Uterus (tissue), 4 donors: ENCODE data around the gene GTF2B. TPM values are rescaled to one million over a fixed set of nuclear protein-coding genes. Genes with fewer than 3 reads are reported as not detected.

Source experiments
- DNase-seq, 2 donors: peaks; one replicate each; pipeline ENCODE4 v3.0.0-alpha.2; 2019 to 2020
- H3K27ac ChIP-seq, 2 donors: fragments of 200-600 bp; sonication (generic); 1 replicate in 1 of 2; 2 replicates in 1 of 2; pipeline ENCODE4 v1.5.1; 2016 to 2018
- H3K27me3 ChIP-seq, 2 donors: fragments of 200-600 bp; sonication (generic); one replicate each; pipeline ENCODE4 v1.5.1; 2018 to 2019; ENCODE audit warnings: control low read depth in 1 of 2
- H3K36me3 ChIP-seq, 2 donors: fragments of 200-600 bp; sonication (generic); one replicate each; pipeline ENCODE4 v1.5.1; 2019; ENCODE audit warnings: control low read depth in 1 of 2
- H3K4me1 ChIP-seq, 2 donors: fragments of 200-600 bp; sonication (generic); one replicate each; pipeline ENCODE4 v1.5.1; 2018 to 2019; ENCODE audit warnings: control low read depth in 1 of 2
- H3K4me3 ChIP-seq, 2 donors: fragments of 200-600 bp; sonication (generic); 1 replicate in 1 of 2; 2 replicates in 1 of 2; pipeline ENCODE4 v1.5.1; 2018 to 2019; ENCODE audit warnings: mild to moderate bottlenecking in 1 of 2
- H3K9me3 ChIP-seq, 2 donors: fragments of 200-600 bp; sonication (generic); one replicate each; pipeline ENCODE4 v1.5.1; 2019; ENCODE audit warnings: control low read depth in 1 of 2
- POLR2A ChIP-seq, 2 donors: fragments of 450-650 bp; IDR thresholded peaks; one replicate each; pipeline ENCODE4 v1.6.1; 2016; ENCODE audit warnings: antibody characterized with exemption in 2 of 2, mild to moderate bottlenecking in 1 of 2, moderate library complexity in 1 of 2
- intact Hi-C: fragments of 100-400 bp; cut with DNase I; formaldehyde crosslinking; loops from one replicate; pipeline ENCODE4 v1.15.1; 2023; ENCODE audit warnings: low total_unique reads
- small RNA-seq: library from RNA; depleted of rRNA; stranded (forward); fragments of <200 nt; gene quantifications from one replicate; pipeline ENCODE3, GENCODE V24; 2016
- total RNA-seq, 4 donors: library from RNA; depleted of rRNA in 3 of 4; stranded (reverse); fragments of >200 nt in 3 of 4; gene quantifications; one replicate each; pipeline versions ENCODE4 v1.1.0 to v1.2.4, GENCODE V29; 2014 to 2023
- TF ChIP-seq, protein P1 (sequence below), 4 experiments: fragments of 200-600 bp in 2 of 4; fragments of 450-650 bp in 2 of 4; sonication (generic) in 2 of 4; IDR thresholded peaks; one replicate each; pipeline ENCODE4 v1.5.1; 2016 to 2019; ENCODE audit warnings: antibody characterized with exemption in 4 of 4, mild to moderate bottlenecking in 2 of 4, moderate library complexity in 1 of 4
- donor health status: DM: yes; HTN: yes; CAD: no.

GTF2B gene
- total RNA-seq, 4 donors from 2014 or later: 21.5 to 63.2 (median 42.0) TPM

DNA sequence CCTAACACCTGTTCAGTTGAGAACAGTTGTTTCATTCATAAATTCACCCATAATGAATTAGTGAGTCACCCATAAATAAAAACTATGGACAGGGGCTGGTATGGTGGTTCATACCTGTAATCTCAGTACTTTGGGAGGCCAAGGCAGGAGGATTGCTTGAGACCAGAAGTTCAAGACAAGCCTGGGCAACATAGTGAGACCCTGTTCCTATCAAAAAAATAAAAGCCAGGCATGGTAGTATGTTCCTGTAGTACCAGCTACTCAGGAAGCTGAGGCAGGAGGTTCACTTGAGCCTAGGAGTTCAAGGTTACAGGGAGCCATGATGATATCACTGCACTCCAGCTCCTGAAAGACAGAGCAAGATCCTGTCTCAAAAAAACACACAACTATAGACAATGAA lies 79.0 kb downstream of the GTF2B start:
- intact Hi-C loops: no loop called here

DNA sequence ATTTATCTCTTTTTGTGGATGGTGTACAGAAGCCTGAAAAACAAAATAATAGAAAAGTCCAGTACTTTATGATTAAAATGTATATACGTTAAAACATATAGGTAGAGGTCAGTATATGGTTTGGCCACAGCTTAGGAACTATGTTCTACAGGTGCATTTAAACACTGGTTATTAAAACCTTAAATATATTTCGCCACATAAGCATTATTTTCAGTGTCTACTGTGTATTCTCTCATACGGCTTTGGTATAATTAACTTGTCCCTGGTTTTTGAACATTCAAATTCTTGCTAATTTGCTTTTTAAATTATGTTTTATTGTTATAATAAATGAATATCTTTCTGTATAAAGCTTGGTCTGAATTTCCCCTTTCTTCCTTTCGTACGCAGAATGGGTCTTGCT lies 87.9 kb downstream of the GTF2B start:
- Histone ChIP-seq H3K9me3 (no peaks in the 10 kb centered on the region), H3K4me1 (no peaks in the 10 kb centered on the region), H3K27me3 (no peaks in the 10 kb centered on the region), H3K36me3 (no peaks in the 10 kb centered on the region), H3K4me3 (no peak overlapping the region), H3K27ac (no peak overlapping the region)
- no peak for DNase-seq
- intact Hi-C loops: no loop called here
- TF ChIP-seq, protein P1, sequence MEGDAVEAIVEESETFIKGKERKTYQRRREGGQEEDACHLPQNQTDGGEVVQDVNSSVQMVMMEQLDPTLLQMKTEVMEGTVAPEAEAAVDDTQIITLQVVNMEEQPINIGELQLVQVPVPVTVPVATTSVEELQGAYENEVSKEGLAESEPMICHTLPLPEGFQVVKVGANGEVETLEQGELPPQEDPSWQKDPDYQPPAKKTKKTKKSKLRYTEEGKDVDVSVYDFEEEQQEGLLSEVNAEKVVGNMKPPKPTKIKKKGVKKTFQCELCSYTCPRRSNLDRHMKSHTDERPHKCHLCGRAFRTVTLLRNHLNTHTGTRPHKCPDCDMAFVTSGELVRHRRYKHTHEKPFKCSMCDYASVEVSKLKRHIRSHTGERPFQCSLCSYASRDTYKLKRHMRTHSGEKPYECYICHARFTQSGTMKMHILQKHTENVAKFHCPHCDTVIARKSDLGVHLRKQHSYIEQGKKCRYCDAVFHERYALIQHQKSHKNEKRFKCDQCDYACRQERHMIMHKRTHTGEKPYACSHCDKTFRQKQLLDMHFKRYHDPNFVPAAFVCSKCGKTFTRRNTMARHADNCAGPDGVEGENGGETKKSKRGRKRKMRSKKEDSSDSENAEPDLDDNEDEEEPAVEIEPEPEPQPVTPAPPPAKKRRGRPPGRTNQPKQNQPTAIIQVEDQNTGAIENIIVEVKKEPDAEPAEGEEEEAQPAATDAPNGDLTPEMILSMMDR (IDR thresholded peaks at IDR 0.05): no peak
- TF ChIP-seq POLR2A (IDR thresholded peaks at IDR 0.05): no peak

More for the DNA sequence above, 79.0 kb downstream of the GTF2B start:
- TF ChIP-seq, protein P1 (IDR thresholded peaks at IDR 0.05): no peak
- no peak for TF ChIP-seq POLR2A (IDR thresholded peaks at IDR 0.05)
- DNase-seq: no peak
- H3K27me3 ChIP-seq: no peaks in the 10 kb centered on the region
- no peak overlapping the region for H3K27ac ChIP-seq
- H3K9me3 ChIP-seq: no peaks in the 10 kb centered on the region
- no peaks in the 10 kb centered on the region for H3K36me3 ChIP-seq
- H3K4me3 ChIP-seq: no peak overlapping the region
- H3K4me1 ChIP-seq: no peaks in the 10 kb centered on the region

DNA sequence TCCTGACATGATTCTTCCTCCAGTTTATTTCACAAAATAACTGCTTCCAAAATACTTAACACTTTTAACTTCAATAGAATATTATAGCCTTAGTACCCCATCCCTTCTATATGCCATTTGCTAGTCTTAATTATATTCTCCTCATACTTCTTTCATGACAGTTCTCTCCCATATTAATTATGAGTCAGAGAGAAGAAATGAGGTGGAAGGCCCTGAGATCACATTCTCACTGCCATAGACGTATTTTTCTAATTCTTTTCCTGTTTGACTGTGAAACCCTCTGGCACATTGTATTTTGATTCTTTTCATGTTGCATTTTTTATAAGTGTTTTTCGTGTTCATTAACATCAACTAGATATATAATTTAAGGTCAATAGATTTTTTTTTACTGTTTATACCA lies 88.4 kb downstream of the GTF2B start:
- no peaks in the 10 kb centered on the region for H3K9me3 ChIP-seq
- H3K27ac ChIP-seq: no peak overlapping the region
- no peak for DNase-seq
- H3K36me3 ChIP-seq: no peaks in the 10 kb centered on the region
- no peaks in the 10 kb centered on the region for H3K27me3 ChIP-seq
- no peaks in the 10 kb centered on the region for H3K4me1 ChIP-seq
- TF ChIP-seq, protein P1 (IDR thresholded peaks at IDR 0.05): no peak
- TF ChIP-seq POLR2A (IDR thresholded peaks at IDR 0.05): no peak
- intact Hi-C loops: no loop called here
- H3K4me3 ChIP-seq: no peak overlapping the region

Small RNA genes lying within 50 kb of the gene (small RNA-seq; reads per million reads assigned to genes)
- gene RNU6-125P: not detected

Other genes with a start within 250 kb of the GTF2B start
- 10 to 100 TPM; 33.5 to 77.7 (median 52.9) TPM for gene PKN2, start 207.3 kb downstream of the GTF2B start, total RNA-seq
- gene KYAT3, start 101.1 kb upstream of the GTF2B start, total RNA-seq: 10 to 100 TPM in 3 of 4 donors, 1 to 10 TPM in 1; 8.5 to 36.3 (median 27.8) TPM
- 10 to 100 TPM; 20.0 to 27.1 (median 22.5) TPM for gene RBMXL1, start 101.1 kb upstream of the GTF2B start, total RNA-seq
- gene GBP3, start 131.3 kb upstream of the GTF2B start, total RNA-seq: 10 to 100 TPM; 11.2 to 38.6 (median 20.5) TPM
- gene GBP1, start 173.6 kb upstream of the GTF2B start, total RNA-seq: 10 to 100 TPM; 57.9 to 86.6 (median 78.5) TPM
- gene GBP2, start 234.5 kb upstream of the GTF2B start, total RNA-seq: 10 to 100 TPM; 18.4 to 95.0 (median 50.5) TPM